Osteoblast (primary cell): ENCODE data around the gene RPP38. TPM values are rescaled to one million over a fixed set of nuclear protein-coding genes. Genes with fewer than 3 reads are reported as not detected.
A peak's percentile ranks its signal among the peaks of the same experiment; 100 is the strongest.

Experiments used
- DNase-seq: peaks from one replicate; pipeline ENCODE4 v3.0.0; 2011; ENCODE audit warnings: low spot score, mixed read lengths; ENCODE audit not compliant: insufficient read length; ENCODE audit errors: missing footprints
- H2AFZ ChIP-seq: 2 replicates; pipeline ENCODE4 v1.6.0; 2011; ENCODE audit warnings: mild to moderate bottlenecking, low read length
- H3K27ac ChIP-seq: 2 replicates; pipeline ENCODE4 v1.5.1; 2011; ENCODE audit warnings: mild to moderate bottlenecking, low read depth, low read length, moderate library complexity
- H3K27me3 ChIP-seq: 2 replicates; pipeline ENCODE4 v1.6.0; 2012; ENCODE audit warnings: mild to moderate bottlenecking, control low read depth, inconsistent platforms, low read length, moderate library complexity; ENCODE audit not compliant: insufficient read depth
- H3K36me3 ChIP-seq: 2 replicates; pipeline ENCODE4 v1.5.1; 2011; ENCODE audit warnings: mild to moderate bottlenecking, low read length, control low read depth, moderate library complexity; ENCODE audit not compliant: insufficient read depth
- H3K4me1 ChIP-seq: 2 replicates; pipeline ENCODE4 v1.5.1; 2011; ENCODE audit warnings: mild to moderate bottlenecking, low read length, control low read depth, moderate library complexity; ENCODE audit not compliant: insufficient read depth
- H3K4me2 ChIP-seq: 2 replicates; pipeline ENCODE4 v1.6.0; 2011; ENCODE audit warnings: mild to moderate bottlenecking, low read length; ENCODE audit not compliant: insufficient read depth
- H3K4me3 ChIP-seq: fragments of 200-600 bp; sonication (generic); 3 replicates; pipeline ENCODE4 v1.5.1; 2012; ENCODE audit warnings: mild to moderate bottlenecking, low read length, inconsistent platforms; ENCODE audit not compliant: insufficient read depth
- H3K79me2 ChIP-seq: 2 replicates; pipeline ENCODE4 v1.6.0; 2012; ENCODE audit warnings: mild to moderate bottlenecking, low read length, control low read depth, inconsistent platforms; ENCODE audit not compliant: insufficient read depth
- H3K9me3 ChIP-seq: 2 replicates; pipeline ENCODE4 v1.5.1; 2011; ENCODE audit warnings: low read depth, low read length, control low read depth
- H4K20me1 ChIP-seq: 2 replicates; pipeline ENCODE4 v1.6.0; 2012; ENCODE audit warnings: mild to moderate bottlenecking, low read length, control low read depth; ENCODE audit not compliant: insufficient read depth
- total RNA-seq: library from RNA; depleted of rRNA; stranded (reverse); fragments of >200 nt; gene quantifications from 2 replicates; pipeline ENCODE4 v1.2.3, GENCODE V29; 2012
- TF ChIP-seq, protein P1 (sequence below): IDR thresholded peaks from 2 replicates; pipeline ENCODE4 v1.5.1; 2011; ENCODE audit warnings: mild to moderate bottlenecking, low read depth, low read length, moderate library complexity; ENCODE audit errors: extremely low read depth

RPP38 gene
- total RNA-seq, 1 donor: 16.6 TPM

DNA sequence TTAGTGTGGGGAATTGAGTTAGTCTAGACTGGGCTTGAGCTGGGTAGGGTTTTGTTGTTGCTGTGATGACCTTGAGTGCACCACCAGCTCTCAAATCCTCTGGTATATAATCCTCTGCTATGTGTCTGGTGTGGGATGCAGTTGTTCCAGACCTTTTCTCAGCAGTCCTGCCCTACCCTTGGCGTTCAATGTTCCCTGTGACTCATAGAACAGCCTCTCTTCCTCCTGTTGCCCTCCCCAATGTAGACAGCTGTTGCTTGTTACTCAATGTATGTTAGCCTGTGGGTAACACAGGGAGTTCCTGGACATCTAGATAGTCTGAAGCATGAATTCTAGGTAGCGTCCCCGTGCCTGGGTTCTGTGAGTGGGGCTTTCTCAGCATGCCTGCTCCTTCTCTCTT is 28.4 kb upstream of the RPP38 start:
- TF ChIP-seq, protein P1, sequence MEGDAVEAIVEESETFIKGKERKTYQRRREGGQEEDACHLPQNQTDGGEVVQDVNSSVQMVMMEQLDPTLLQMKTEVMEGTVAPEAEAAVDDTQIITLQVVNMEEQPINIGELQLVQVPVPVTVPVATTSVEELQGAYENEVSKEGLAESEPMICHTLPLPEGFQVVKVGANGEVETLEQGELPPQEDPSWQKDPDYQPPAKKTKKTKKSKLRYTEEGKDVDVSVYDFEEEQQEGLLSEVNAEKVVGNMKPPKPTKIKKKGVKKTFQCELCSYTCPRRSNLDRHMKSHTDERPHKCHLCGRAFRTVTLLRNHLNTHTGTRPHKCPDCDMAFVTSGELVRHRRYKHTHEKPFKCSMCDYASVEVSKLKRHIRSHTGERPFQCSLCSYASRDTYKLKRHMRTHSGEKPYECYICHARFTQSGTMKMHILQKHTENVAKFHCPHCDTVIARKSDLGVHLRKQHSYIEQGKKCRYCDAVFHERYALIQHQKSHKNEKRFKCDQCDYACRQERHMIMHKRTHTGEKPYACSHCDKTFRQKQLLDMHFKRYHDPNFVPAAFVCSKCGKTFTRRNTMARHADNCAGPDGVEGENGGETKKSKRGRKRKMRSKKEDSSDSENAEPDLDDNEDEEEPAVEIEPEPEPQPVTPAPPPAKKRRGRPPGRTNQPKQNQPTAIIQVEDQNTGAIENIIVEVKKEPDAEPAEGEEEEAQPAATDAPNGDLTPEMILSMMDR: no peak
- H3K9me3 ChIP-seq: no peaks in the 10 kb centered on the region
- no peak overlapping the region for H3K4me3 ChIP-seq
- H4K20me1 ChIP-seq: no peaks in the 10 kb centered on the region
- no peaks in the 10 kb centered on the region for H3K36me3 ChIP-seq
- no peaks in the 10 kb centered on the region for H3K4me1 ChIP-seq
- no peak overlapping the region for H3K27ac ChIP-seq
- H2AFZ ChIP-seq: no peak overlapping the region
- peak; percentile 83 for DNase-seq
- H3K79me2 ChIP-seq: no peaks in the 10 kb centered on the region
- no peaks in the 10 kb centered on the region for H3K27me3 ChIP-seq
- no peak overlapping the region for H3K4me2 ChIP-seq

DNA sequence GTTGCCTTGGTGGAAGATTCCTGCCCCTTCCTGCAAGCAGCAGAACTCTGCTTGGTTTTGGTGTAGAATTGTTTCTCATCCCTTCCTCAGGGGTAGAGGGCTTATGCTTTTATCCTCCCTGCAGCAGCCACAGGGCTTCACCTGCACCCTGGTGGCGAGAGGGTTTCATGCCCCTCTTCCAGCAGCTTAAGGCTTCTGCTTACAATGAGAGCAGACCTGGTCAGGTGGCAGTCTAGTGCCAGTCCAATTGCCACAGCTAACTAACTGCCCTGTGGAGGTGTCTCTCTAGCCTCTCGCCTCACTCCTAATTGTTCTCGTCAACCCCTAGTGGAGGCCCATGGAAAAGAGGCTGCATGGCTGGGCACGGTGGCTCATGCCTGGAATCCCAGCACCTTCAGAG is 27.9 kb upstream of the RPP38 start:
- Histone ChIP-seq H3K27ac (no peak overlapping the region), H3K4me1 (no peaks in the 10 kb centered on the region), H3K4me2 (no peak overlapping the region)

DNA sequence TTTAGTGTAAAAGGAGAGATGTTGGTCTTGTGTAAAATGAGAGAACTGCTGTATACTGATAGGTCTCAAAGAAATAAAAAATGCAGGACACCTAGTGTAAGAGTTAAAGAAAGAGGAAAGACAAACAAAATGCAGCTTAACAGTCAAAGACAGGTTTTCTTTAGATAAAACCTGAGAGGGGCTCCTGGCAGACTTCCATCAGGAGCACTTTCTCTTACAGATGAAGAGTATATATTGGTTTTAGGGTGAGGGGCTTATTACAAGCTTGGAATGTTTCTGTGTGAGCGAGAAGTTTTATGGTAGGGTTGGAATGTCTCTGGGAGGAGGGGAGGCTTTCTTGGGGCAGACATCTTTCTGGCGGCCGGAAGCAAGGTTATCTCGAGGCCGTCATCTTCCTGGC is 24.8 kb upstream of the RPP38 start:
- no peak overlapping the region for H3K27ac ChIP-seq
- no peaks in the 10 kb centered on the region for H3K36me3 ChIP-seq
- no peaks in the 10 kb centered on the region for H3K9me3 ChIP-seq
- DNase-seq: no peak
- H3K4me1 ChIP-seq: no peaks in the 10 kb centered on the region
- H4K20me1 ChIP-seq: no peaks in the 10 kb centered on the region
- H2AFZ ChIP-seq: no peak overlapping the region
- H3K79me2 ChIP-seq: no peaks in the 10 kb centered on the region
- no peak overlapping the region for H3K4me2 ChIP-seq
- TF ChIP-seq, protein P1: no peak
- H3K27me3 ChIP-seq: no peaks in the 10 kb centered on the region
- no peak overlapping the region for H3K4me3 ChIP-seq

More for the DNA sequence above, 27.9 kb upstream of the RPP38 start:
- H3K79me2 ChIP-seq: no peaks in the 10 kb centered on the region
- no peaks in the 10 kb centered on the region for H3K9me3 ChIP-seq
- no peaks in the 10 kb centered on the region for H3K27me3 ChIP-seq
- DNase-seq: no peak
- TF ChIP-seq, protein P1: no peak
- no peak overlapping the region for H2AFZ ChIP-seq
- no peaks in the 10 kb centered on the region for H3K36me3 ChIP-seq
- H4K20me1 ChIP-seq: no peaks in the 10 kb centered on the region
- H3K4me3 ChIP-seq: no peak overlapping the region

DNA sequence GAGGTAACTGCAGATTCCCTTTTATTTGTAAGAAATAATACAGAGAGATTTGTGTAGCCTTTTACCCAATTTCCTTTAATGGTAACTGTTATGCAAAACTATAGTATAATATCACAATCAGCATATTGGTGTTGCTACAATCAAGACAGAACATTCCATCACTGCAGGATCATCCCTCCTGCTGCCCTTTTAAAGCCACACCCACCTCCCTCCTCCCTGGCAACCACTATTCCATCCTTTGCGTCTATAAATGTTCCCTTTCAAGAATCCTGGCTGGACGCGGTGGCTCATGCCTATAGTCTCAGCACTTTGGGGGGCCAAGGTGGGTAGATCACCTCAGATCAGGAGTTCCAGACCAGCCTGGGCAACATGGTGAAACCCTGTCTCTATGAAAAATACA is 21.7 kb upstream of the RPP38 start:
- Histone ChIP-seq H2AFZ (no peak overlapping the region), H3K27me3 (no peaks in the 10 kb centered on the region), H3K79me2 (no peaks in the 10 kb centered on the region), H3K36me3 (no peaks in the 10 kb centered on the region), H3K4me3 (no peak overlapping the region), H4K20me1 (no peaks in the 10 kb centered on the region), H3K9me3 (no peaks in the 10 kb centered on the region), H3K4me1 (no peaks in the 10 kb centered on the region), H3K27ac (no peak overlapping the region), H3K4me2 (no peak overlapping the region)
- no peak for DNase-seq
- TF ChIP-seq, protein P1: no peak
